HepG2 (cell line): Measurements from ENCODE around the gene TRPM5. TPM values are rescaled to one million over a fixed set of nuclear protein-coding genes. Genes with fewer than 3 reads are reported as not detected.

Experiments used
- ATM ChIP-seq: fragments of 450-650 bp; IDR thresholded peaks from 2 replicates; pipeline ENCODE4 v1.7.1; 2017; ENCODE audit warnings: mild to moderate bottlenecking, borderline replicate concordance
- CBFB ChIP-seq: sonication (generic); formaldehyde crosslinking; IDR thresholded peaks from 2 replicates; pipeline ENCODE4 v1.4.0; 2020; ENCODE audit warnings: missing genetic modification reagents
- CENPT ChIP-seq: sonication (generic); formaldehyde crosslinking; IDR thresholded peaks from 2 replicates; pipeline ENCODE4 v1.8.0; 2022; ENCODE audit warnings: low read depth, mild to moderate bottlenecking, moderate library complexity, missing genetic modification reagents
- CHD4 ChIP-seq: fragments of 200-600 bp; sonication (generic); IDR thresholded peaks from 2 replicates; pipeline ENCODE4 v1.7.0; 2017; ENCODE audit warnings: mild to moderate bottlenecking, low read length, borderline replicate concordance
- KDM1A ChIP-seq: IDR thresholded peaks from 2 replicates; pipeline ENCODE4 v1.6.1; 2016; ENCODE audit warnings: missing compliant biosample characterization
- LBX2 ChIP-seq: sonication (generic); formaldehyde crosslinking; IDR thresholded peaks from 2 replicates; pipeline ENCODE4 v1.5.0; 2020; ENCODE audit warnings: missing genetic modification reagents, mild to moderate bottlenecking, borderline replicate concordance
- SAFB2 ChIP-seq: sonication (generic); formaldehyde crosslinking; IDR thresholded peaks from 2 replicates; pipeline ENCODE4 v1.5.1; 2020; ENCODE audit warnings: missing genetic modification reagents, low read depth, mild to moderate bottlenecking, borderline replicate concordance
- SAP130 ChIP-seq: IDR thresholded peaks from 2 replicates; pipeline ENCODE4 v1.6.1; 2016; ENCODE audit warnings: low read depth
- SIX1 ChIP-seq: sonication (generic); formaldehyde crosslinking; IDR thresholded peaks from 2 replicates; pipeline ENCODE4 v1.4.0; 2020; ENCODE audit warnings: missing genetic modification reagents, borderline replicate concordance
- SMARCC2 ChIP-seq: fragments of 450-650 bp; IDR thresholded peaks from 2 replicates; pipeline ENCODE4 v1.6.1; 2017; ENCODE audit warnings: antibody characterized with exemption, mild to moderate bottlenecking
- SNAPC2 ChIP-seq: sonication (generic); formaldehyde crosslinking; IDR thresholded peaks from 2 replicates; pipeline ENCODE4 v1.8.1; 2022; ENCODE audit warnings: mild to moderate bottlenecking, missing genetic modification reagents
- SP2 ChIP-seq: sonication (generic); formaldehyde crosslinking; IDR thresholded peaks from 2 replicates; pipeline ENCODE4 v1.5.1; 2020; ENCODE audit warnings: mild to moderate bottlenecking, missing genetic modification reagents
- SRF ChIP-seq: IDR thresholded peaks from 2 replicates; pipeline ENCODE4 v1.6.1; 2011; ENCODE audit warnings: mild to moderate bottlenecking, low read depth, low read length, moderate library complexity
- TRIM24 ChIP-seq: sonication (generic); formaldehyde crosslinking; IDR thresholded peaks from 2 replicates; pipeline ENCODE4 v1.8.0; 2022; ENCODE audit warnings: mild to moderate bottlenecking, missing genetic modification reagents
- ZFP62 ChIP-seq: sonication (generic); formaldehyde crosslinking; IDR thresholded peaks from 2 replicates; pipeline ENCODE4 v1.4.0; 2020; ENCODE audit warnings: missing genetic modification reagents
- ZFP82 ChIP-seq: sonication (generic); formaldehyde crosslinking; IDR thresholded peaks from 2 replicates; pipeline ENCODE4 v1.5.1; 2020; ENCODE audit warnings: mild to moderate bottlenecking, missing genetic modification reagents, borderline replicate concordance
- ZNF121 ChIP-seq: sonication (generic); formaldehyde crosslinking; IDR thresholded peaks from 2 replicates; pipeline ENCODE4 v1.5.0; 2020; ENCODE audit warnings: mild to moderate bottlenecking, missing genetic modification reagents
- ZNF124 ChIP-seq: sonication (generic); formaldehyde crosslinking; IDR thresholded peaks from 2 replicates; pipeline ENCODE4 v1.4.0; 2020; ENCODE audit warnings: missing genetic modification reagents
- ZNF18 ChIP-seq: sonication (generic); formaldehyde crosslinking; IDR thresholded peaks from 2 replicates; pipeline ENCODE4 v1.8.0; 2022; ENCODE audit warnings: mild to moderate bottlenecking, missing genetic modification reagents; ENCODE audit not compliant: insufficient replicate concordance
- ZNF609 ChIP-seq: sonication (generic); formaldehyde crosslinking; IDR thresholded peaks from 2 replicates; pipeline ENCODE4 v1.4.0; 2020; ENCODE audit warnings: mild to moderate bottlenecking, missing genetic modification reagents, borderline replicate concordance
- ZNF674 ChIP-seq: sonication (generic); formaldehyde crosslinking; IDR thresholded peaks from 2 replicates; pipeline ENCODE4 v1.5.0; 2020; ENCODE audit warnings: low read depth, mild to moderate bottlenecking, missing genetic modification reagents
- ZNF746 ChIP-seq: sonication (generic); formaldehyde crosslinking; IDR thresholded peaks from 2 replicates; pipeline ENCODE4 v1.8.0; 2022; ENCODE audit warnings: mild to moderate bottlenecking, missing genetic modification reagents
- polyA plus RNA-seq, 8 experiments: library from polyadenylated mRNA; depleted of rRNA in 3 of 8; stranded (reverse) in 7 of 8; unstranded in 1 of 8; fragments of >200 nt; fragmentation: Illumina TruSeq in 4 of 8; extraction: Trizol in 4 of 8; gene quantifications; 2 replicates each; pipeline versions ENCODE4 v1.2.1 to v1.2.3, GENCODE V29; 2011 to 2016; ENCODE audit warnings: low read depth in 4 of 8, missing spikeins in 1 of 8, mixed read lengths in 1 of 8; ENCODE audit not compliant: insufficient read depth in 1 of 8
- total RNA-seq, 5 experiments: library from RNA; depleted of rRNA; stranded (reverse); fragments of >200 nt; fragmentation: Illumina TruSeq; extraction: Trizol; gene quantifications; 2 replicates each; pipeline ENCODE4 v1.2.3, GENCODE V29; 2016; ENCODE audit warnings: low read depth in 1 of 5
- TF ChIP-seq, protein P1 (sequence below): sonication (generic); formaldehyde crosslinking; IDR thresholded peaks from 2 replicates; pipeline ENCODE4 v1.8.1; 2022; ENCODE audit warnings: mild to moderate bottlenecking, missing genetic modification reagents

TRPM5 gene
- total and polyA plus RNA-seq, 2 of the 13 experiments (the other 11 are each of a cell fraction or from before 2014, with no cell fraction given), result 0.12 TPM; not detected in 1

DNA sequence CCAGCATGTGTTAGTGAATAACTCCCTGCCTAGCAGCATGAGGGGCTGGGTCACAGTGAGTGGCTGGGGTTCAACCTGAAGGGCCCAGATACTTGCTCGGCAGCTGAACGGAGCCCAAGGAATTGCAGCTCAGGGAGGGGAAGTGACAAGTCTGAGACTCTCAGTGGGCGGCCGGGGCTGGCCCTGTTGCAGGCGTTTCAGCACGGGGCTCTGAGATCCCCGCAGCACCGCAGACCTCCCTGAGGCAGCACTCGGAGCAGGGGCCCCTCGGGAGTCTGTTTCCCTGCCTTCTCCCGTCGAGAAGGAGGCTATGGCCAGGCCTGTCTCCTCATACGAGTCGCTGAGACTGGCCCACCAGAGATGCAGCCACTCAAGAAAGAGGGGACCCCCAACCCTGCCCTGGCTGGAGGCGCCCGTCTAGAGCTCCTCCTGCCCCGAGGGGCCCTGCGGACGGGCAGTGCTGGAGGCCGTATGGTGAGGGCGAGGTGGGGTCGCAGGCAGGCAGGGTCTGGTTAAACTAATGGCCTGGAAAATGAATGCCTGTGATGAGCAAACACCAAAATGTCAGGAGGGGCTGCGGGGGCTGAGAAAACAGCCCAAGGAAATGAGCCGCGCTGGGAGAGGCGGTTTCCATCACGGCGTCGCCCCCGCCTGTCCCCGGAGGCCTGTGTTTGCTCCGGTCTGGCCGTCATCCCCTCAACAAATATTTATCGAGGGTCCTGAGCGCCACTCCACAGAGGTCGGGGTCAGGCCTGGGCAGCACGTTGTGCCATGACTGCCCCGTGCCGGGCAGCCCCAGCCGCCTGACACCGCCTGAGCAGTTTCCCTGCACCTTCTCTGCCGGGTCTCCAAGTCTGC, 34.5 kb downstream of the TRPM5 start (continued):
- TF ChIP-seq TRIM24 (CRISPR knock-in tag) (no peak), ZFP82 (CRISPR knock-in tag) (peak; percentile 38; the same call in 1 of the 2 replicates), ZNF674 (CRISPR knock-in tag) (no peak), CHD4 (no peak), CBFB (0 out of 2 replicates have a peak, but pooled peaks have one; percentile 39), SP2 (CRISPR knock-in tag) (no peak), SMARCC2 (no peak), SNAPC2 (CRISPR knock-in tag) (no peak), ATM (no peak), ZNF609 (CRISPR knock-in tag) (peak; percentile 93), ZNF124 (no peak), SRF (no peak), SAP130 (CRISPR knock-in tag) (peak; percentile 65), SIX1 (CRISPR knock-in tag) (no peak), ZNF746 (CRISPR knock-in tag) (peak; percentile 79; the same call in 1 of the 2 replicates), CENPT (CRISPR knock-in tag) (no peak), LBX2 (CRISPR knock-in tag) (0 out of 2 replicates have a peak, but pooled peaks have one; percentile 12), ZFP62 (CRISPR knock-in tag) (no peak), SAFB2 (no peak), ZNF18 (CRISPR knock-in tag) (no peak), KDM1A (no peak), ZNF121 (CRISPR knock-in tag) (no peak)
- TF ChIP-seq, protein P1, sequence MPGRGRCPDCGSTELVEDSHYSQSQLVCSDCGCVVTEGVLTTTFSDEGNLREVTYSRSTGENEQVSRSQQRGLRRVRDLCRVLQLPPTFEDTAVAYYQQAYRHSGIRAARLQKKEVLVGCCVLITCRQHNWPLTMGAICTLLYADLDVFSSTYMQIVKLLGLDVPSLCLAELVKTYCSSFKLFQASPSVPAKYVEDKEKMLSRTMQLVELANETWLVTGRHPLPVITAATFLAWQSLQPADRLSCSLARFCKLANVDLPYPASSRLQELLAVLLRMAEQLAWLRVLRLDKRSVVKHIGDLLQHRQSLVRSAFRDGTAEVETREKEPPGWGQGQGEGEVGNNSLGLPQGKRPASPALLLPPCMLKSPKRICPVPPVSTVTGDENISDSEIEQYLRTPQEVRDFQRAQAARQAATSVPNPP, result no peak
